IPS DF 6.9 (cell line): ENCODE results near the gene CT47A7.
"Not testable (repeated sequence)": the region's sequence is repeated elsewhere in the genome, so short reads cannot be mapped to it uniquely, and the experiment has no call there.

Source experiments
- DNase-seq: peaks from one replicate; pipeline ENCODE4 v3.0.0-alpha.2; 2013; ENCODE audit warnings: low read depth, low spot score
- H3K27ac ChIP-seq: one replicate; pipeline ENCODE4 v1.5.1; 2013; ENCODE audit warnings: low read length, control low read depth
- H3K27me3 ChIP-seq: 2 replicates; pipeline ENCODE4 v1.6.1; 2013; ENCODE audit warnings: mild to moderate bottlenecking, low read length; ENCODE audit not compliant: control insufficient read depth, insufficient read depth
- H3K36me3 ChIP-seq: 2 replicates; pipeline ENCODE4 v1.6.1; 2013; ENCODE audit warnings: low read length; ENCODE audit not compliant: control insufficient read depth, insufficient read depth
- H3K4me1 ChIP-seq: 2 replicates; pipeline ENCODE4 v1.6.1; 2013; ENCODE audit warnings: low read length; ENCODE audit not compliant: control insufficient read depth, insufficient read depth
- H3K4me3 ChIP-seq: 2 replicates; pipeline ENCODE4 v1.5.1; 2013; ENCODE audit warnings: mild to moderate bottlenecking, low read length
- H3K9me3 ChIP-seq: 2 replicates; pipeline ENCODE4 v1.6.1; 2013; ENCODE audit warnings: low read length, inconsistent platforms; ENCODE audit not compliant: control insufficient read depth, insufficient read depth
- WGBS: extraction: QIAGEN DNeasy Blood & Tissue Kit; methylation state at CpG from one replicate; pipeline ENCODE4 v1.1.7; 2013; ENCODE audit warnings: mixed read lengths, missing lambda C conversion rate; ENCODE audit not compliant: insufficient read length, insufficient coverage; 5-methylcytosine and 5-hydroxymethylcytosine counted together

The CT47A7 gene

GRCh38 chrX:120956500-120956899, at the start of gene CT47A7:
TSS of gene CT47A7 (minus strand) at chrX:120956600. CDS start at chrX:120956345, 255 bp downstream.
- DNase-seq, H3K4me3 ChIP-seq, H3K4me1 ChIP-seq, H3K27me3 ChIP-seq, H3K9me3 ChIP-seq, H3K36me3 ChIP-seq, H3K27ac ChIP-seq: not testable (repeated sequence)
- WGBS: no CpG with 5 or more reads among the region's 7 CpGs

- DNase-seq: no peak
- Histone ChIP-seq H3K27ac (no peak overlapping the region), H3K27me3 (no peaks in the 10 kb centered on the region), H3K4me1 (no peaks in the 10 kb centered on the region), H3K36me3 (no peaks in the 10 kb centered on the region), H3K4me3 (no peak overlapping the region), H3K9me3 (no peaks in the 10 kb centered on the region)
- no CpG with 5 or more reads among the region's 4 CpGs for WGBS
Measured at GRCh38 chrX:121000589-121000988, 44.2 kb upstream of the CT47A7 start.

GRCh38 chrX:120999413-120999812, 43.0 kb upstream of the CT47A7 start:
- H3K27me3 ChIP-seq: no peaks in the 10 kb centered on the region
- H3K9me3 ChIP-seq: no peaks in the 10 kb centered on the region
- no CpG with 5 or more reads among the region's 3 CpGs for WGBS
- no peaks in the 10 kb centered on the region for H3K4me1 ChIP-seq
- no peak overlapping the region for H3K27ac ChIP-seq
- no peaks in the 10 kb centered on the region for H3K36me3 ChIP-seq
- no peak for DNase-seq
- no peak overlapping the region for H3K4me3 ChIP-seq

- not testable (repeated sequence) for DNase-seq, H3K27me3 ChIP-seq, H3K27ac ChIP-seq, H3K4me3 ChIP-seq, H3K9me3 ChIP-seq, H3K4me1 ChIP-seq, H3K36me3 ChIP-seq
- no CpG with 5 or more reads among the region's 8 CpGs for WGBS
Measured at GRCh38 chrX:120985660-120986059, 29.3 kb upstream of the CT47A7 start, which contains the start of gene CT47A1. TSS of gene CT47A1 (minus strand) at chrX:120985760. CDS start at chrX:120985529, 231 bp downstream.
